HG03439 (cell line): Measurements from ENCODE around the gene MRPS34.

Source experiments
- ATAC-seq: cut with Tn5 transposase; IDR thresholded peaks from one replicate; pipeline ENCODE4 v1.9.1; 2021; ENCODE audit warnings: mild to moderate bottlenecking, moderate library complexity; ENCODE audit not compliant: unreplicated experiment

MRPS34 gene

GRCh38 chr16:1771188-1771863, 1.6 kb downstream of the MRPS34 start, which contains the start of gene NME3:
TSS of gene NME3 (minus strand) at chr16:1771543. CDS start at chr16:1771534, 9 bp downstream.
- ATAC-seq, result no peak

- ATAC-seq, result no peak
These were observed 2.4 kb downstream of the MRPS34 start for GRCh38 chr16:1770328-1771187.

DNA sequence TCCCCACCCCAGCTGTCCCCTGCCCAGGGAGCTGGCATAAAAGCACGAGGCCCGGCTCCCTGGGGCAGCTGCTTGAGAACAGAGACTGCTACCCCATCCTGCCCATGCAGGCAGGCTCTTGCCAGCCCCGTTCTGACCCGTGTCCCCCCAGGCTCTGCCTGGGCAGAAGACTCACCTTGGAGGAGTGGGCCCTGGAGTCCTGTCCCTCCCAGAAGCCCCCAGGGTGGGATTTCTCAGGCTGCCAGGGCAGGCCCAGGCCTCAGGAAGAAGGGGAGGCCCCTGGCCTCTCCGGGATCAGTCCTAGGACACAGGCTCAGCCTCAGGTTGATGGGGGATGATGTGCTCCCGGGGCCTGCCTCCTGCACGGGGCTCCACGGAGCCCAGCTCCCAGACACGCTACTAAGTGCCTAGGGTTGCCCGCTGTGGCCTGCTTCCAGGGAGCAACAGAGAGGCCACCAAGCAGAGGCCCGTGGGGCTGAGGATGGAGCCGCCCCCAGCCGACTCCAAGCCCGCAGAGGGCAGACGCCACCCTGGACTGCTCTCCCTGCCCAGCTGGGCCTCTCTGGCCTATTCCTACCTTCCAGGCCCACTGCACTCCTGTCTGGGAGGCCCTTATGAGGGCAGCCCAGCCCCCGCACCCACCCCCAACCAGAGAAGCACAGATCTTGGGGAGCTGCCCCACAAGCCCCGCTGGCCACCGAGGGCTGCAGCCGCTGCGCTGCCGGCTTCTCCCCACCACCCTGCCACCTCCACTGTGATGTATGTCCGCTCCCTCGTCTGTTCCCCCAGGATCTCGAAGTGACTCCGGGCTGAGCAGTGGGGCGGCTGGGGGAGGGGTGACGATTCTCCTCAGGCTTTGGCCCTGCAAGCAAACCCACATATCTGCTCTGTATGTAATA, 3.3 kb downstream of the MRPS34 start:
- ATAC-seq, result no peak

DNA sequence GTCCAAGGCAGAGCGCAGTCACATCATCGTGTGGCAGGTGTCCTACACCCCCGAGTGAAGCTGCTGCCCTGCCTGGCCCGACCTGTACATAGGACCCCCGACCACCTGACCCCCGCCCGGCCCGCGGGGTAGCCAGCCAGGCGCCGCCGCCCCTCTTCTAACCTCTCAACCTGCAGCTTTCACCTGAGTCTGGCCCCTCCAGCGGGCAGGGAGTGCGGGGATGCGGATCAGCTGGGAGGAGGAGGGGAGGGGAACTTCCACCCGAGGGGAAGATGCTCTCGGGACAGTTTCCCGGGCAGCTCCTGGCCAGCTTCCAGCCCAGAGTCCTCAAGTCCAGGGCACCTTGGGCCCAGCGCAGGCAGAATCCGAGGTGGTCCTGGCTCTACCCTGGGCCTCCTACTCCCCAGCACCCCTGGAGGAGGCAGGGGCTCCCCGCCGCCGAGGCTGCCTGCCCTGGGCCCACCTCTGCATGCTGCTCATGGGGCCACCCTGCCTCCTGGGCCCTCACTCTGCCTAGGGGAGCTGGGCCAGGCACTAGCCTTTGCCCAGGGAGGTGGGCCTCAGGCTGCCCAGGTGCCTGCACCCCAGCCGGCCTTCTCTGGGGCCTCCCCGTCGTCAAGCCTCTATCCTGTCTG, 4.0 kb downstream of the MRPS34 start:
- ATAC-seq, result no peak

DNA sequence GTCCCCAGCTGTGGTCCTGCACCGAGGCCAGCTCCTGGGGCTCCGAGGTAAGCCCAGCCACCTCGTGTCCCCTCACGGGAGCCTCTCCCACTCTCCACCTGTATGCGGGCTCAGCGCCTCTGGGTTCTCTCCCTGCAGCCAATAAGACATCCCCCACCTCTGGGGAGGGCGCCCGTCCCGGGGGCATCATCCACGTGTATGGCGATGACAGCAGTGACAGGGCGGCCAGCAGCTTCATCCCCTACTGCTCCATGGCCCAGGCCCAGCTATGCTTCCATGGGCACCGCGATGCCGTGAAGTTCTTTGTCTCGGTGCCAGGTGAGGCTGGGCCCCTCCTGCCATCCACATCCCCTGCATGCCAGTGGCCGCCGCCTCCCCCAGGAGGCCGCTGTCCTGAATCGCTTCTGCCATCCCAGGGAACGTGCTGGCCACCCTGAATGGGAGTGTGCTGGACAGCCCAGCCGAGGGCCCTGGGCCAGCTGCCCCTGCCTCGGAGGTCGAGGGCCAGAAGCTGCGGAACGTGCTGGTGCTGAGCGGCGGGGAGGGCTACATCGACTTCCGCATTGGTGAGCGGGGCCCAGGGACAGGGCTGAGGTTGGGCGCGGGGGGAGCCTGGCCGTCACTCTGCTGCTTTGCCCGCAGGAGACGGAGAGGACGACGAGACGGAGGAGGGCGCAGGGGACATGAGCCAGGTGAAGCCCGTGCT, 4.7 kb downstream of the MRPS34 start:
- no peak for ATAC-seq

DNA sequence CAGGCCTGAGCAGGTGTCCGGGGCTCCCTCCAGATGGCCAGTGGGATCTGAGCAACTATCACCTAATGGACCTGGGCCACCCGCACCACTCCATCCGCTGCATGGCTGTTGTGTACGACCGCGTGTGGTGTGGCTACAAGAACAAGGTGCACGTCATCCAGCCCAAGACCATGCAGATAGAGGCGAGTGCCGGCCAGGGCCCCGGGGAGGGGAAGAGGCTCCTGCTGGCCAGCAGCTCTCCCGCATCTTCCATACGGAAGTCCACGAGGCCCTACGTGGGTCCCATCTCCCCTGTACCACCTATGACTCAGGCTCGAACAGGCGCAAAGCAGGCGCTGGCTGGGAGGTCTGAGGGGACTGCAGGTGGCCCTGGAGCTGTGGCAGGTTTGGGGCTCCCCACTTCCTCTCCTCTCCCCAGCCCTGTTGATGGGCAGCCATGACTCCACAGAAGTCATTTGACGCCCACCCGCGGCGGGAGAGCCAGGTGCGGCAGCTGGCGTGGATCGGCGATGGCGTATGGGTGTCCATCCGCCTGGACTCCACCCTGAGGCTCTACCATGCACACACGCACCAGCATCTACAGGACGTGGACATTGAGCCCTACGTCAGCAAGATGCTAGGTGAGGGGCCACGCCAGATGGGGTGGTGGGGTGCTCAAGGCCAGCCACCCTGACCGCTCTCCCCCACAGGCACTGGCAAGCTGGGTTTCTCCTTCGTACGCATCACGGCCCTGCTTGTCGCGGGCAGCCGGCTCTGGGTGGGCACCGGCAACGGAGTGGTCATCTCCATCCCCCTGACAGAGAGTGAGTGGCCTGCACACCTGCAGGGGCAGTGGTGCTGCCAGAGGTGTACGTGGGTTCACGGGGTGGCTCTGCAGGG, 5.6 kb downstream of the MRPS34 start:
- ATAC-seq, result no peak

- ATAC-seq, result no peak
These were observed 6.2 kb downstream of the MRPS34 start for GRCh38 chr16:1766701-1767100.

DNA sequence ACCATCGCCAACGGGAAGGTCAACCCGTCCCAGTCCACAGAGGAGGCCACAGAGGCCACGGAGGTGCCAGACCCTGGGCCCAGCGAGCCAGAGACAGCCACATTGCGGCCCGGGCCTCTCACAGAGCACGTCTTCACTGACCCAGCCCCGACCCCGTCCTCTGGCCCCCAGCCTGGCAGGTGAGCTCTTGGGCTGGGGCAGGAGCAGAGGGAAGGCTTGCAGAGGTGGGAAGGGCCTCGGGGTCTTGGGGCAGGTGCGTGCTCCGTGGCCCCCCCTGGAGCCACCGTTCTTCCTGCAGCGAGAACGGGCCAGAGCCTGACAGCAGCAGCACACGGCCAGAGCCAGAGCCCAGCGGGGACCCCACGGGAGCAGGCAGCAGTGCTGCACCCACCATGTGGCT, 6.7 kb downstream of the MRPS34 start:
- no peak for ATAC-seq

DNA sequence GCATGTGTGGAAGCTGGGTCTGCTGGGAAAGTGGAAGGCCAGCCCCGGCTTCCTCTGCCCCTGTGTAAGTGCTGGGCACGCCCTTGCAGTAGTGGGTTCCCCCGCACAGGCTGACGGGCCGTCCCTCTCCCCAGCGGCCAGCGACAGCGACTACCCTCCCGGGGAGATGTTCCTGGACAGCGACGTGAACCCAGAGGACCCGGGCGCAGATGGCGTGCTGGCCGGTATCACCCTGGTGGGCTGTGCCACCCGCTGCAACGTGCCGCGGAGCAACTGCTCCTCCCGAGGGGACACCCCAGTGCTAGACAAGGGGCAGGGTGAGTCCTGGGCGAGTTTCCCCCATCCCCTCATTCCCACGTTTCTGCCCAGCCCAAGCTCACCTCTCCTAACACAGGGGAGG, 7.1 kb downstream of the MRPS34 start:
- no peak for ATAC-seq

- no peak for ATAC-seq
These were observed 8.0 kb downstream of the MRPS34 start for GRCh38 chr16:1764971-1765370.

- ATAC-seq, result no peak
These were observed 9.1 kb downstream of the MRPS34 start for GRCh38 chr16:1763521-1764511.

DNA sequence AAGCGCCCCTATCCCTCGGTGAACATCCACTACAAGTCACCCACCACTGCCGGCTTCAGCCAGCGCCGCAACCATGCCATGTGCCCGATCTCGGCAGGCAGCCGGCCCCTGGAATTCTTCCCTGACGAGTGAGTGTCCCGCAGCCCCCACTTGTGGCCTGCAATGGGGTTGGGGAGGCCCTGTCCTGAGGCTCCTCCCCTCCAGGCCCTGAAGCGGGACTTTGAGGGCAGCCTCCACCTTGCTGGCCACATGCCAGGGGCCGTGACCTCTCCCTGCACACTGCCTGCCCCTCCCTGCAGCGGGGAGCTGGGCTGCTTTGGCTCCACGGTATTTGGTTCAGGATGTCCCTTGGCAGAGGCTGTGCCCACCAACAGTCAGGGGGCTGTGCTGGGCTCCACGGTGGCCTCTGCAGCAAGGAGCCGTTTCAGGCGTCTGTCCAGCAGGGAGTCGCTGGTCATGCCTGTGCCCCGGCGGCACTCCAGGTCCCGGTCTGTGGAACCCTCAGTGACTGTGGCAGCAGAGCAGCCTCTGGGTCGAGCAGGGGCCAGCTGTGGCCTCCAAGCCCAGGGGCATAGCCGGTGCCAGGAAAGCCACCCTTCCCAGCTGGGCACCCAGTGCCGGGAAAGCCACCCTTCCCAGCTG, 9.9 kb downstream of the MRPS34 start:
- ATAC-seq, result no peak

- ATAC-seq, result no peak
These were observed 10.6 kb downstream of the MRPS34 start for GRCh38 chr16:1762196-1762878.

DNA sequence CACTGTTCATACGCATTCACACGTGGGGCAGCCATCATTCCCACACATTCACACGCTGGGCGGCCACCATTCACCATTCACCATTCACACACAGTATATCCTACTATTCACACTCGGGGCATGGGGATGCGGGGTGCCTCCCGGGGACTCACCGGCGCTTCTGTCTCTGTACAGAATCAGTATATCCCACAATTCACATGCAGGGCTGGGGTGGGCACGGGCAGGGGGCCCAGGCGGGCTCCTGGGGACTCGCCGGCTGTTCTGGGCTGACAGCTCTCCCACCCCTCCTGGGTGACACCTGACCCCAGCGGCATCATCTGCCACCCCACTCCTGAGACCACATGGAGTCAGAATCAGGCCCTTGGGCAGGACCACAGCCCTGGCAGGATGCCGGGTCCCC, 11.2 kb downstream of the MRPS34 start:
- no peak for ATAC-seq

DNA sequence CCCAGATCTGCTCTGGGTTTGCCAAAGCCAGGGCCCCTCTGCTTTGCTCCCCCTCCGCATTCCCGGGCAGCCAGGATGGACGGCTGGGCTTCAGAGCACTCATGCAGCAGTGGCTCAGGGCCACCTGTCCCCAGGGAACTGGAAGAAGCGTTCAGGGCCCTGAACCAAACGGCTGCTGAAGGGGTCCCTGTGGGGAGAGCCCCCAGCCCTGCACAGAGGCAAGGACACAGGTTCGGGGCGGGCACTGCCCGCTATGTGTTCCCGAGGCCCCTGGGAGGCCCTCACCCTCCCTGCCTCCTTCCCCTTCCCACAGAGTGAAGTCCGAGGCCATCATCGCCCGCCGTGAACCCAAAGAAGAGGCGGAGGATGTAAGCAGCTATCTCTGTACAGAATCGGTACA, 12.0 kb downstream of the MRPS34 start:
- no peak for ATAC-seq

DNA sequence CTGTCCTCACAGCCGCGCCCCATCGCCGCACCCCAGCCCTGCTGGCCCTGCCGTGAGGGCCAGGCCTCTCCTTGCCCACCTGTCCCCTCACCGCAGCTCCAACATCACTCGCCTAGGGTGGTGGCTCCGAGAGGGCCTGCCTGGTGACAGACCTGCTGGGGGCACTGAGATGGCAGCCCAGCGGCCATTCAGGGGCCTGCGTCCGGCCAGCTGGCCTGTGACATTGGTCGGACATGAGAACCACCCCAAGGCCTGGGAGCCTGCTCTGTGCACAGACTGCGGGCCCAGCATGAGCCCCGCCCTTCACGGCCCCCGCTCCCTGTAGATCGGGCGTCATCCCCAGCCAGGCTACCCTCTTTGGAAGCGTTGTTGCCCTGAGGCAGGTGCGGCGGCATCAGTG, 13.4 kb downstream of the MRPS34 start:
- ATAC-seq, result no peak

GRCh38 chr16:1758923-1759322, 14.0 kb downstream of the MRPS34 start:
- ATAC-seq, result no peak
